DND-41 (cell line): Measurements from ENCODE around the gene SLC35G3.
A peak's percentile ranks its signal among the peaks of the same experiment; 100 is the strongest.
"Not testable (repeated sequence)": the region's sequence is repeated elsewhere in the genome, so short reads cannot be mapped to it uniquely, and the experiment has no call there.

Experiments used
- ATAC-seq: fragments of 200-7000 bp; cut with Tn5 transposase; 3 replicates; pipeline ENCODE4 v1.9.1; 2021; ENCODE audit warnings: low read depth; ENCODE audit not compliant: insufficient read depth
- DNase-seq: peaks from one replicate; pipeline ENCODE4 v3.0.0-alpha.2; 2020
- H2AFZ ChIP-seq: 2 replicates; pipeline ENCODE4 v1.6.0; 2012; ENCODE audit warnings: low read depth, low read length
- H3K27ac ChIP-seq: 2 replicates; pipeline ENCODE4 v1.5.1; 2012; ENCODE audit warnings: low read length, inconsistent platforms
- H3K27me3 ChIP-seq: fragments of 200-600 bp; sonication (generic); 2 replicates; pipeline ENCODE4 v1.6.0; 2012; ENCODE audit warnings: low read length, mild to moderate bottlenecking, inconsistent platforms; ENCODE audit not compliant: insufficient read depth, poor library complexity
- H3K36me3 ChIP-seq: 2 replicates; pipeline ENCODE4 v1.5.1; 2012; ENCODE audit warnings: low read length, inconsistent platforms; ENCODE audit not compliant: insufficient read depth
- H3K4me1 ChIP-seq: 2 replicates; pipeline ENCODE4 v1.5.1; 2012; ENCODE audit warnings: mild to moderate bottlenecking, low read length; ENCODE audit not compliant: insufficient read depth
- H3K4me2 ChIP-seq: 2 replicates; pipeline ENCODE4 v1.6.0; 2012; ENCODE audit warnings: mild to moderate bottlenecking, moderate library complexity, low read length, inconsistent platforms; ENCODE audit not compliant: insufficient read depth
- H3K4me3 ChIP-seq, 2 experiments: fragments of 200-600 bp in 1 of 2; shearing (Covaris generic) in 1 of 2; 2 replicates each; pipeline ENCODE4 v1.5.1; 2012 to 2016; ENCODE audit warnings: inconsistent platforms in 2 of 2, low read length in 2 of 2, mild to moderate bottlenecking in 2 of 2, low read depth in 1 of 2, moderate library complexity in 1 of 2
- H3K79me2 ChIP-seq: 2 replicates; pipeline ENCODE4 v1.6.0; 2012; ENCODE audit warnings: low read length, inconsistent platforms; ENCODE audit not compliant: insufficient read depth
- H3K9ac ChIP-seq: 2 replicates; pipeline ENCODE4 v1.6.0; 2012; ENCODE audit warnings: low read depth, mild to moderate bottlenecking, inconsistent platforms, low read length, moderate library complexity
- H3K9me3 ChIP-seq: 2 replicates; pipeline ENCODE4 v1.5.1; 2012; ENCODE audit warnings: low read length, moderate library complexity, mild to moderate bottlenecking, inconsistent platforms; ENCODE audit not compliant: insufficient read depth, severe bottlenecking
- H4K20me1 ChIP-seq: 2 replicates; pipeline ENCODE4 v1.6.0; 2012; ENCODE audit warnings: low read length; ENCODE audit not compliant: insufficient read depth
- EZH2 ChIP-seq: IDR thresholded peaks from 3 replicates; pipeline ENCODE4 v1.6.1; 2012; ENCODE audit warnings: borderline replicate concordance, low read depth, mild to moderate bottlenecking, moderate library complexity, low read length, inconsistent platforms; ENCODE audit not compliant: severe bottlenecking
- TF ChIP-seq, protein P1 (sequence below): IDR thresholded peaks from 2 replicates; pipeline ENCODE4 v1.5.1; 2012; ENCODE audit warnings: borderline replicate concordance, low read length, moderate library complexity, mild to moderate bottlenecking; ENCODE audit not compliant: poor library complexity, severe bottlenecking; ENCODE audit errors: extremely low read depth

The SLC35G3 gene

DNA sequence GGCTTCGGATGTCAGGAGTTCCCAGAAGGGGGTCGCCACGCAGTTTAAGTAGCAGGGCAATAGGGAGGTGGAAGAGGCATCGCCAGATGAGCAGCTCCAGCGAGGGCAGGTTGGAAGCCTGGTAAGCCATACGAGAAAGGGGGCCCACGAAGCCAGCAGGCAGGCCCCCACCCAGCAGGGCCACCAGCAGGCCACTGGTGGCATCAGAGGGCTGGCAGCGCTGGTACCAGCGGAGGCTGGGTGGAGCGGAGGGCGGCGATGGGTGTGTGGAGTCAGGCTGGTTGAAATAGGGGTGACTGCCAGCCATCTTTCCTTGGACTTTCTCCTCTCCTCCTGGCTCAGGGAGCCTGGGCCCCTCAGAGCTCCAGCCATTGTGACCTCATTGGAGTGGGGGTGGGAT is at the start of gene SLC35G3:
SLC35G3 (minus strand) TSS at position 393 of the 400 bp plus-strand sequence; CDS start at position 307, 86 bp downstream.
- H2AFZ ChIP-seq, H3K36me3 ChIP-seq, DNase-seq, H3K27me3 ChIP-seq, H3K79me2 ChIP-seq, H3K27ac ChIP-seq, H3K4me3 ChIP-seq, H3K9ac ChIP-seq, H3K4me1 ChIP-seq, H3K9me3 ChIP-seq, ATAC-seq, H3K4me2 ChIP-seq, H4K20me1 ChIP-seq: not testable (repeated sequence)

DNA sequence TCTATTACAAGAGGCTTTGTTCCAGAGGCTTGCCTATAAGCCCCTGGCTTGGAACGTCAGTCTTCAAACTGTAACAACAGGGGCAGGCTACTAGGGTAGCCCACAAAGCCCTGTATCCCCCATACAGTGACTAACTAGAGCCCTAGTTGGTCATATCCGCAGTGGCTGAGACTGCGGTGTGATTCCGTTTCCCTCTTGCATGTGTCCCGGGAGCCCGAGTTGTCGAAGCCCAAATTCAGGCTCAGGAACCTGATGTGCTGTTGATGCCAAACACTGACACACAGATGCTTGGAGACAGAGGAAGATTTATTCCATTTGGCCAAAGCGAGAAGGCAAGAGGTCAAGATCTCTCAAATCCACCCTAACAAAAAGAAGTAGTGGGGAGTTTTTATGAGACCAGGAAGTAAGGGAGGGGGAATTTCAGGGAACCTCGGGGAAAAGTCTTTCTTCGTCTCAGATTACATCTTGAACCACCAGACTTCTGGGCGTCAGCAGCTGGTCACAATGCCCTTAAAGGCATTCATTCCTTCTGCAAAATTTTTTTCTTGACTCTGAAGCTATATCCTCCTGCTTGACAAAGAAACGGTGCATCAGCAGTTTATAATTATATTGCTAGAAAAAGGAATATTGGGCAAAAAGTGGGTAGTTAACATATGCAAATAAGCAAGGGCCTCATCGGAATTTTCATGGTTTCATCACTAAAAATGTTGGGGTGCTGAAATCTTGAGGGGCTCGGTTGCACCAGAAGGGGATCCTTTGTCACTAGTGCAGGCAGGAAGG is 49.6 kb upstream of the SLC35G3 start:
- Histone ChIP-seq H3K9ac (peak overlapping the region; percentile 74), H4K20me1 (peaks cover 15% of the 10 kb centered on the region; the same call in 1 of the 2 replicates), H3K36me3 (no peaks in the 10 kb centered on the region), H3K4me1 (peaks cover 51% of the 10 kb centered on the region), H3K9me3 (no peaks in the 10 kb centered on the region), H2AFZ (peak overlapping the region; percentile 79), H3K4me2 (peak overlapping the region; percentile 77), H3K79me2 (peaks cover 25% of the 10 kb centered on the region), H3K27ac (peak overlapping the region; percentile 78), H3K27me3 (peaks cover 15% of the 10 kb centered on the region), H3K4me3 (peak overlapping the region; percentile 54 to 65)
- TF ChIP-seq, protein P1, sequence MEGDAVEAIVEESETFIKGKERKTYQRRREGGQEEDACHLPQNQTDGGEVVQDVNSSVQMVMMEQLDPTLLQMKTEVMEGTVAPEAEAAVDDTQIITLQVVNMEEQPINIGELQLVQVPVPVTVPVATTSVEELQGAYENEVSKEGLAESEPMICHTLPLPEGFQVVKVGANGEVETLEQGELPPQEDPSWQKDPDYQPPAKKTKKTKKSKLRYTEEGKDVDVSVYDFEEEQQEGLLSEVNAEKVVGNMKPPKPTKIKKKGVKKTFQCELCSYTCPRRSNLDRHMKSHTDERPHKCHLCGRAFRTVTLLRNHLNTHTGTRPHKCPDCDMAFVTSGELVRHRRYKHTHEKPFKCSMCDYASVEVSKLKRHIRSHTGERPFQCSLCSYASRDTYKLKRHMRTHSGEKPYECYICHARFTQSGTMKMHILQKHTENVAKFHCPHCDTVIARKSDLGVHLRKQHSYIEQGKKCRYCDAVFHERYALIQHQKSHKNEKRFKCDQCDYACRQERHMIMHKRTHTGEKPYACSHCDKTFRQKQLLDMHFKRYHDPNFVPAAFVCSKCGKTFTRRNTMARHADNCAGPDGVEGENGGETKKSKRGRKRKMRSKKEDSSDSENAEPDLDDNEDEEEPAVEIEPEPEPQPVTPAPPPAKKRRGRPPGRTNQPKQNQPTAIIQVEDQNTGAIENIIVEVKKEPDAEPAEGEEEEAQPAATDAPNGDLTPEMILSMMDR, result no peak
- TF ChIP-seq EZH2, result no peak
- peak; percentile 56 for DNase-seq
- peak; percentile 28 for ATAC-seq

DNA sequence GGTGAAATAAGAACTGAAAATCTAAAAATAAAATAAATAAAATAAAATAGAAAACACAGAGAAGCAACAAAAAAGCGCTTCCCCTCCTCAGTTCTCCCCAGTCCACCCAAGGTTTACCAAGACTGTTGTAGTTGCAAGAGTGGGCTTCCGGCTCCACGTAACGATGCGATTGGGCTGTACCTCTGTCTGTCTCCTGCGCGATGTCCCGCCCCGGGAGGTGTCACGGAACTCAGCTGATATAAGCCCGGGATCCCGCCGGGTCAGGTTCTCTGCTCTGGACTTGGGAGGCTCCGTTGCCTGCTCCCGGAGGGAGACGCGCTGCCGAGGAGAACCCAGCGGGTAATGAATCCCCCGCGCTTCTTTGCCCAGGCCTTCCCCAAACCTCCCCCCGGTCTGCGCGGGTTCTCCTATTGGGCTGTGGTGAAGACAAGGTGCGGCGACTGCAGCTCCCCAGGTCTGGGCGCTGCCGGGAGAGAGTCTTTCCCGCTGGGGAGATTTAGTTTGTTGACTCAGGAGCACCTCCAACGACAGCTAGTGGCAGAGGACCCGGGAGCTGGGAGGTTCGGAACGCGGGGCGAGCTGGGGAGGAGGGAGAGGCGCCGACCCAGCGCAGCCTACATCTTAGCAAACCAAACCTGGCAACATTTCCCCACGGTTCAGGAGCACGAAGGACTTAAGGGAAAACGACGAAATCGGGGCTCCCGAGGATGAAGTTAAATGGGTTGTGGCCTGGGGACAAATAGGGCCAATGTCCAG is 48.8 kb upstream of the SLC35G3 start, which contains the start of gene SLFN5:
SLFN5 (plus strand) TSS at position 268 of the 756 bp plus-strand sequence. CDS start 15,619 bp downstream, outside the sequence.
- peak within 1 kb of the TSS; percentile 74 for H3K9ac ChIP-seq
- H3K27me3 ChIP-seq, result peaks cover 15% of the 10 kb centered on the region
- TF ChIP-seq, protein P1, result no peak
- peak; percentile 64 for TF ChIP-seq EZH2
- peak within 1 kb of the TSS; percentile 77 for H3K4me2 ChIP-seq
- H3K4me3 ChIP-seq, result peak within 1 kb of the TSS; percentile 54 to 65
- H3K9me3 ChIP-seq, result no peaks in the 10 kb centered on the region
- H3K36me3 ChIP-seq, result no peaks in the 10 kb centered on the region
- H2AFZ ChIP-seq, result peak within 1 kb of the TSS; percentile 79
- H4K20me1 ChIP-seq, result peaks cover 15% of the 10 kb centered on the region; the same call in 1 of the 2 replicates
- H3K4me1 ChIP-seq, result peaks cover 51% of the 10 kb centered on the region
- DNase-seq (peak; percentile 92), ATAC-seq (peak; percentile 86)
- peak within 1 kb of the TSS; percentile 78 for H3K27ac ChIP-seq
- H3K79me2 ChIP-seq, result peaks cover 25% of the 10 kb centered on the region
